Suprapubic skin (tissue), 4 donors: Measurements from ENCODE around the gene ALDH9A1. TPM values are rescaled to one million over a fixed set of nuclear protein-coding genes. Genes with fewer than 3 reads are reported as not detected.
"Not testable (repeated sequence)": the region's sequence is repeated elsewhere in the genome, so short reads cannot be mapped to it uniquely, and the experiment has no call there.

Experiments used
- DNase-seq, 2 donors: peaks; one replicate each; pipeline ENCODE4 v3.0.0-alpha.2; 2019; ENCODE audit warnings: low spot score in 2 of 2
- H3K27ac ChIP-seq: fragments of 200-600 bp; sonication (generic); one replicate; pipeline ENCODE4 v1.5.1; 2019
- H3K27me3 ChIP-seq: fragments of 200-600 bp; sonication (generic); one replicate; pipeline ENCODE4 v1.5.1; 2019
- H3K36me3 ChIP-seq: fragments of 200-600 bp; sonication (generic); one replicate; pipeline ENCODE4 v1.5.1; 2019
- H3K4me1 ChIP-seq: fragments of 200-600 bp; sonication (generic); one replicate; pipeline ENCODE4 v1.5.1; 2019
- H3K4me3 ChIP-seq: fragments of 200-600 bp; sonication (generic); one replicate; pipeline ENCODE4 v1.5.1; 2019; ENCODE audit warnings: mild to moderate bottlenecking
- H3K9me3 ChIP-seq: fragments of 200-600 bp; sonication (generic); one replicate; pipeline ENCODE4 v1.5.1; 2019
- EP300 ChIP-seq: sonication (generic); formaldehyde crosslinking; IDR thresholded peaks from one replicate; pipeline ENCODE4 v1.6.1; 2017; ENCODE audit warnings: antibody characterized with exemption
- POLR2A ChIP-seq, 2 donors: fragments of 450-650 bp; IDR thresholded peaks; one replicate each; pipeline ENCODE4 v1.6.1; 2017; ENCODE audit warnings: antibody characterized with exemption in 2 of 2, mild to moderate bottlenecking in 2 of 2, moderate library complexity in 2 of 2
- POLR2AphosphoS5 ChIP-seq, 3 donors: sonication (generic); formaldehyde crosslinking; IDR thresholded peaks; one replicate each; pipeline ENCODE4 v1.6.1; 2017; ENCODE audit warnings: antibody characterized with exemption in 3 of 3
- WGBS: methylation state at CpG from one replicate; pipeline ENCODE4 v1.1.5; 2018; 5-methylcytosine and 5-hydroxymethylcytosine counted together
- total RNA-seq, 4 donors: library from RNA; depleted of rRNA; stranded (reverse); fragments of >200 nt; gene quantifications; one replicate each; pipeline ENCODE4 v1.1.0, GENCODE V29; 2016
- TF ChIP-seq, protein P1 (sequence below), 2 donors: fragments of 200-600 bp in 1 of 2; fragments of 450-650 bp in 1 of 2; sonication (generic) in 1 of 2; IDR thresholded peaks; one replicate each; pipeline ENCODE4 v1.5.1; 2016 to 2019; ENCODE audit warnings: antibody characterized with exemption in 2 of 2, mild to moderate bottlenecking in 1 of 2, moderate library complexity in 1 of 2

The ALDH9A1 gene
- total RNA-seq, 4 donors from 2014 or later: 59.7 to 91.5 (median 76.9) TPM

DNA sequence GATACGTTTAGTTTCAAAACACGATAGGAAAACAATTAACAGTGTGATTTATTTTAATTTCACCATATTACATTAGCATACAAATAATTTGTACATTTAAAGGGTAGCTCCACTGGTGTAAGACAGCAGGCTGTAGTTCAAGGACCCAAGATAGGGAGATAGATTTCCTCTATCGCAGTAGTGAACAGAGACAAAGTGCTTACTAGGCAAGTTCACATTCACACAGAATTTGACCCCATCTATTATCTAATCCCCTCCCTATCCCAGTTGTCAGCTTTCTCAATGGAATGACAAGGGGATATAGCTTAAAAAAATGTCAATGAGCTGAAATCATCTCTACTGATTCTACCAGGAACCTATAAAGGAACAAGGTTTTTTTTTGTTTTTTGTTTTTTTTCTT is 36.2 kb downstream of the ALDH9A1 start:
- WGBS: 82% methylated on average over 3 of the region's 3 CpGs
- no peak for DNase-seq
- peaks cover 85% of the 10 kb centered on the region for H3K36me3 ChIP-seq

GRCh38 chr1:165661703-165662102 is 36.7 kb downstream of the ALDH9A1 start:
- TF ChIP-seq, protein P1, sequence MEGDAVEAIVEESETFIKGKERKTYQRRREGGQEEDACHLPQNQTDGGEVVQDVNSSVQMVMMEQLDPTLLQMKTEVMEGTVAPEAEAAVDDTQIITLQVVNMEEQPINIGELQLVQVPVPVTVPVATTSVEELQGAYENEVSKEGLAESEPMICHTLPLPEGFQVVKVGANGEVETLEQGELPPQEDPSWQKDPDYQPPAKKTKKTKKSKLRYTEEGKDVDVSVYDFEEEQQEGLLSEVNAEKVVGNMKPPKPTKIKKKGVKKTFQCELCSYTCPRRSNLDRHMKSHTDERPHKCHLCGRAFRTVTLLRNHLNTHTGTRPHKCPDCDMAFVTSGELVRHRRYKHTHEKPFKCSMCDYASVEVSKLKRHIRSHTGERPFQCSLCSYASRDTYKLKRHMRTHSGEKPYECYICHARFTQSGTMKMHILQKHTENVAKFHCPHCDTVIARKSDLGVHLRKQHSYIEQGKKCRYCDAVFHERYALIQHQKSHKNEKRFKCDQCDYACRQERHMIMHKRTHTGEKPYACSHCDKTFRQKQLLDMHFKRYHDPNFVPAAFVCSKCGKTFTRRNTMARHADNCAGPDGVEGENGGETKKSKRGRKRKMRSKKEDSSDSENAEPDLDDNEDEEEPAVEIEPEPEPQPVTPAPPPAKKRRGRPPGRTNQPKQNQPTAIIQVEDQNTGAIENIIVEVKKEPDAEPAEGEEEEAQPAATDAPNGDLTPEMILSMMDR (IDR thresholded peaks at IDR 0.05): no peak
- no peak for TF ChIP-seq POLR2A (IDR thresholded peaks at IDR 0.05)
- no peak for TF ChIP-seq POLR2AphosphoS5 (IDR thresholded peaks at IDR 0.05)
- TF ChIP-seq EP300: no peak
- Histone ChIP-seq H3K4me3 (no peak overlapping the region), H3K4me1 (no peaks in the 10 kb centered on the region), H3K27me3 (no peaks in the 10 kb centered on the region), H3K36me3 (peaks cover 85% of the 10 kb centered on the region), H3K27ac (no peak overlapping the region), H3K9me3 (no peaks in the 10 kb centered on the region)
- 83% methylated on average over 2 of the region's 2 CpGs for WGBS
- DNase-seq: no peak

More for the DNA sequence above, 36.2 kb downstream of the ALDH9A1 start:
- no peak overlapping the region for H3K27ac ChIP-seq
- H3K9me3 ChIP-seq: no peaks in the 10 kb centered on the region
- TF ChIP-seq EP300 (no peak), POLR2A (IDR thresholded peaks at IDR 0.05) (no peak), POLR2AphosphoS5 (IDR thresholded peaks at IDR 0.05) (no peak)
- TF ChIP-seq, protein P1 (IDR thresholded peaks at IDR 0.05): no peak
- H3K4me3 ChIP-seq: no peak overlapping the region
- no peaks in the 10 kb centered on the region for H3K27me3 ChIP-seq
- H3K4me1 ChIP-seq: no peaks in the 10 kb centered on the region

DNA sequence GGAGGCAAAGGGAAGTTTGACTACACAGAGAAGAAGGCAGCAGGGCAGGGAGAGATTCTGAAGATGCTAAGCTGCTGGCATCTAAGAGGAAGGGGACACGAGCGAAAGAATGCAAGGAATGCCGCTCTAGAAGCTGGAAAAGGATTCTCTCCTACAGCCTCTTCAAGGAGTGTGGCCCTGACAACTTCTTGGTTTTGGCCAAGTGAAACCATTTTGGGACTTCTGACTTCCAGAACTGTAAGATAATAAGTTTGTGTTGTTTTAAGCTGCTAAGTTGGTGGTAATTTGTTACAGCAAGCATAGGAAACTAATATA is 38.8 kb downstream of the ALDH9A1 start:
- Histone ChIP-seq H3K27ac (no peak overlapping the region), H3K4me3 (no peak overlapping the region), H3K4me1 (no peaks in the 10 kb centered on the region), H3K9me3 (no peaks in the 10 kb centered on the region), H3K27me3 (no peaks in the 10 kb centered on the region), H3K36me3 (peaks cover 85% of the 10 kb centered on the region)
- 39% methylated on average over 3 of the region's 3 CpGs for WGBS
- DNase-seq: no peak
- TF ChIP-seq, protein P1 (IDR thresholded peaks at IDR 0.05): no peak
- TF ChIP-seq EP300 (no peak), POLR2AphosphoS5 (IDR thresholded peaks at IDR 0.05) (no peak), POLR2A (IDR thresholded peaks at IDR 0.05) (no peak)

DNA sequence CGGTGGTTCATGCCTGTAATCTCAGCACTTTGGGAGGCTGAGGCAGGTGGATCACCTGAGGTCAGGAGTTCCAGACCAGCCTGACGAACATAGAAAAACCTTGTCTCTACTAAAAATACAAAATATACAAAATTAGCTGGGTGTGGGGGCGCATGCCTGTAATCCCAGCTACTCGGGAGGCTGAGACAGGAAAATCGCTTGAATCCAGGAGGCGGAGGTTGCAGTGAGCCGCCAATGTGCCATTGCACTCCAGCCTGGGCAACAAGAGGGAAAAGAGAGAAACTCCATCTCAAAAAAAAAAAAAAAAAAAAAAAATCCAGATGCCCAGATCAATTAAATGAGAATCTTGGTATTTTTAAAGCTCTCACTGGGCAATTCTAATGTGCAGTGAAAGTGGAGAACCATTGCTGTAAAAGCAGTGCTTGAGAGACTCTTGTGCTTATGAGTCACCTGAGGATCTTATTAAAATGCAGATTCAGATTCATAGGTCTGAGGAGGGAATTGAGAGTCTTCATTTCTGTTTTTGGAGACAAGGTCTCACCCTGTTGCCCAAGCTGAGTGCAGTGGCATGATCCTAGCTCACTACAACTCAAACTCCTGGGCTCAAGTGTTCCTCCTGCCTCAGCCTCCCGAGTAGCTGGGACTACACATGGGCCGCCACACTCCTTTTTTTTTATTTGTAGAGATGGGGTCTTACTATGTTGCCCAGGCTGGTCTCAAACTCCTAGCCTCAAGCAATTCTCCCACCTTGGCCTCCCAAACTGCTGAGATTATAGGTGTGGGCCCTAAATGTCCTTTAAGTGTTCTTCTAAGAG is 39.4 kb downstream of the ALDH9A1 start:
- not testable (repeated sequence) for H3K27ac ChIP-seq, DNase-seq, H3K9me3 ChIP-seq, H3K4me1 ChIP-seq, H3K4me3 ChIP-seq, H3K27me3 ChIP-seq
- peaks cover 85% of the 10 kb centered on the region for H3K36me3 ChIP-seq
- 95% methylated on average over 9 of the region's 9 CpGs for WGBS

GRCh38 chr1:165650981-165651625 is 47.3 kb downstream of the ALDH9A1 start:
- H3K4me3 ChIP-seq: no peak overlapping the region
- H3K27ac ChIP-seq: no peak overlapping the region
- no peaks in the 10 kb centered on the region for H3K27me3 ChIP-seq
- WGBS: 92% methylated on average over 9 of the region's 9 CpGs
- H3K36me3 ChIP-seq: peaks cover 58% of the 10 kb centered on the region
- TF ChIP-seq EP300: no peak
- no peak for TF ChIP-seq POLR2AphosphoS5 (IDR thresholded peaks at IDR 0.05)
- TF ChIP-seq, protein P1 (IDR thresholded peaks at IDR 0.05): no peak
- no peak for TF ChIP-seq POLR2A (IDR thresholded peaks at IDR 0.05)
- H3K9me3 ChIP-seq: no peaks in the 10 kb centered on the region
- peaks cover 16% of the 10 kb centered on the region for H3K4me1 ChIP-seq
- no peak for DNase-seq
